Lung (tissue), 12 donors: ENCODE measurements around the gene MARF1. TPM values are rescaled to one million over a fixed set of nuclear protein-coding genes. Genes with fewer than 3 reads are reported as not detected.
"Not testable (repeated sequence)": the region's sequence is repeated elsewhere in the genome, so short reads cannot be mapped to it uniquely, and the experiment has no call there.

Experiments used
- ATAC-seq: fragments of 200-7000 bp; cut with Tn5 transposase; one replicate; pipeline ENCODE4 v1.9.1; 2020; ENCODE audit warnings: moderate number of reproducible peaks; ENCODE audit not compliant: insufficient read depth, low FRiP score
- DNase-seq, 3 donors: peaks; one replicate each; pipeline ENCODE4 v3.0.0-alpha.2; 2013 to 2017
- H3K27ac ChIP-seq, 2 donors: one replicate each; pipeline ENCODE4 v1.5.1; 2013; ENCODE audit warnings: mild to moderate bottlenecking in 2 of 2, moderate library complexity in 2 of 2, control low read depth in 1 of 2, inconsistent platforms in 1 of 2, low read depth in 1 of 2, low read length in 1 of 2
- H3K27me3 ChIP-seq, 3 donors: one replicate each; pipeline ENCODE4 v1.5.1; 2013; ENCODE audit warnings: low read length in 2 of 3; ENCODE audit not compliant: control insufficient read depth in 3 of 3, insufficient read depth in 3 of 3
- H3K36me3 ChIP-seq, 4 donors: one replicate each; pipeline ENCODE4 v1.5.1; 2013; ENCODE audit warnings: low read length in 4 of 4, mild to moderate bottlenecking in 1 of 4, moderate library complexity in 1 of 4; ENCODE audit not compliant: control insufficient read depth in 4 of 4, insufficient read depth in 4 of 4
- H3K4me1 ChIP-seq, 5 donors: one replicate each; pipeline ENCODE4 v1.5.1; 2013; ENCODE audit warnings: low read length in 5 of 5, mild to moderate bottlenecking in 2 of 5, moderate library complexity in 1 of 5; ENCODE audit not compliant: control insufficient read depth in 5 of 5, insufficient read depth in 5 of 5
- H3K4me3 ChIP-seq: one replicate; pipeline ENCODE4 v1.5.1; 2013; ENCODE audit warnings: mild to moderate bottlenecking, control low read depth, moderate library complexity
- H3K9ac ChIP-seq, 2 donors: one replicate each; pipeline ENCODE4 v1.5.1; 2013; ENCODE audit warnings: low read length in 2 of 2, control low read depth in 1 of 2; ENCODE audit not compliant: insufficient read depth in 1 of 2
- H3K9me3 ChIP-seq, 4 donors: one replicate each; pipeline ENCODE4 v1.5.1; 2013; ENCODE audit warnings: low read length in 3 of 4, mild to moderate bottlenecking in 1 of 4, moderate library complexity in 1 of 4; ENCODE audit not compliant: control insufficient read depth in 4 of 4, insufficient read depth in 3 of 4
- CTCF ChIP-seq: IDR thresholded peaks from 2 replicates; pipeline ENCODE4 v1.5.1; 2012; ENCODE audit warnings: mild to moderate bottlenecking; ENCODE audit errors: control extremely low read depth, extremely low read depth
- WGBS, 2 donors: extraction: QIAGEN DNeasy Blood & Tissue Kit; methylation state at CpG; one replicate each; pipeline ENCODE4 v1.1.7; 2013; 5-methylcytosine and 5-hydroxymethylcytosine counted together
- polyA plus RNA-seq, 2 donors: library from polyadenylated mRNA; stranded (reverse); fragments of 200-250 nt; gene quantifications; one replicate each; pipeline ENCODE4 v1.2.1, GENCODE V29; 2013
- total RNA-seq, 2 donors: library from RNA; depleted of rRNA in 1 of 2; stranded (reverse); fragments of >200 nt in 1 of 2; gene quantifications; one replicate each; pipeline ENCODE4 v1.2.1, GENCODE V29; 2014 to 2021
- donor health status: control.
- donor health status: control.
- donor health status: Bipolar disorder and iron deficiency.
- donor health status: healthy.
- donor health status: DM: yes; HTN: yes; CAD: no.

The MARF1 gene
- total and polyA plus RNA-seq, 4 donors = 18.0 to 72.1 (median 41.9) TPM

- DNase-seq (no peak), ATAC-seq (no peak)
- H3K9ac ChIP-seq = no peak overlapping the region
- TF ChIP-seq CTCF = no peak
- no peaks in the 10 kb centered on the region for H3K27me3 ChIP-seq
- H3K4me3 ChIP-seq = no peak overlapping the region
- H3K9me3 ChIP-seq = no peaks in the 10 kb centered on the region
- H3K27ac ChIP-seq = no peak overlapping the region
- H3K36me3 ChIP-seq = peaks cover 0 to 7% (median 0%) of the 10 kb centered on the region in 4 donors
- peaks cover 0 to 20% (median 3%) of the 10 kb centered on the region in 5 donors for H3K4me1 ChIP-seq
- WGBS, 2 donors = 94 to 96% methylated on average over 9 of the region's 9 CpGs
Measured at GRCh38 chr16:15648135-15648730, 5.3 kb upstream of the MARF1 start.

DNA sequence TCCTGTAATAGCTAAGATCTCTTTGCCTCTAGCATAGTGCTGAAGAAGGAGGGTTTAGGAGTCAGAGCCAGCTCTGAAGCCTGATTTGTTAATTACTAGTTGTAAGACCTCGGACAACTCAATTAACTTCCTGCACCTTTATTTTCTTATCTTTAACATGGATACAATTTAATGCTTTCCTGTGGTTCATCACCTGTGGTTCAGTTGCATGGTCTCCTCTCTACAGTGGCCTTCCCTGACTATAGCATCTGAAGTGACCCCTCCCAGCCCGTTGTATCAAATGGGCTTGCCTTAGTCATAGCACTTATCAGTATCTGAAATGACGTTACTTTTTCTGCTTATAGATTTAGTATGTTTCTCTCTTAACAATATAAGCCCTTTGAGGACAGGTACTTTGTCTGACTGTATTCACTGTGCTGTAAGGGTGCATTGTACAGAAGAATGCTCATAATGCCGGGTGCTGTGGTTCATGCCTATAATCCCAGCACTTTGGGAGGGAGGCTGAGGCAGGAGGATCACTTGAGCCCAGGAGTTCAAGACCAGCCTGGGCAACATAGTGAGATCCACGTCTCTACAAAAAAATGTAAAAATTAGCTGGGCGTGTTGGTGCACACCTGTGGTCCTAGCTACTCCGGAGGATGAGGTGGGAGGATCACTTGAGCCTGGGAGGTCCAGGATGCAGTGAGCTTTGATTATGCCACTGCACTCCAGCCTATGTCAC lies 4.5 kb upstream of the MARF1 start:
- Histone ChIP-seq H3K36me3 (peaks cover 0 to 11% (median 0%) of the 10 kb centered on the region in 4 donors), H3K27me3 (no peaks in the 10 kb centered on the region), H3K9ac (no peak overlapping the region), H3K4me3 (no peak overlapping the region), H3K9me3 (no peaks in the 10 kb centered on the region), H3K27ac (no peak overlapping the region), H3K4me1 (peaks cover 0 to 15% (median 3%) of the 10 kb centered on the region in 5 donors)
- no peak for TF ChIP-seq CTCF
- WGBS, 2 donors = 85 to 93% methylated on average over 7 of the region's 7 CpGs
- DNase-seq = no peak
- ATAC-seq = no peak

GRCh38 chr16:15646557-15647293 lies 3.8 kb upstream of the MARF1 start:
- H3K9ac ChIP-seq, H3K27me3 ChIP-seq, H3K27ac ChIP-seq, ATAC-seq, H3K36me3 ChIP-seq, DNase-seq, H3K4me3 ChIP-seq, H3K9me3 ChIP-seq: not testable (repeated sequence)
- peaks cover 0 to 21% (median 4%) of the 10 kb centered on the region in 5 donors for H3K4me1 ChIP-seq
- WGBS, 2 donors = 85 to 89% methylated on average over 13 of the region's 13 CpGs

DNA sequence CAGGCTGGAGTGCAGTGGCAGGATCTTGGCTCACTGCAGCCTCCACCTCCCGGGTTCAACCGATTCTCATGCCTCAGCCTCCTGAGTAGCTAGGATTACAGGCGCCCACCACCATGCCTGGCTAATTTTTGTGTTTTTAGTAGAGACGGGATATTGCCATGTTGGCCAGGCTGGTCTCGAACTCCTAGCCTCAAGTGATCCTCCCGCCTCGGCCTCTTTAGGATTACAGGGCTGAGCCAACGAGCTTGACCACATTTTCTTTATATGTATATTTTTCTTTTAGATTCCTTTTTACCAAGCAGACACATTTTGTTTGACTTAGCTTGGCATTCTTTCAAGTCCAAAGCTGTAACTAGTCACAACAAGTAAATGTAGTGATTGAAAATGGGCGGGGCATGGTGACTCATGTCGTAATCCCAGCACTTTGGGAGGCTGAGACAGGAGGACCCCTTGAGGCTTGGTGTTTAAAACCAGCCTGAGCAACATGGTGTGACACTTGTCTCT lies 2.1 kb upstream of the MARF1 start:
- H3K9me3 ChIP-seq, H3K36me3 ChIP-seq, H3K9ac ChIP-seq, H3K27ac ChIP-seq, ATAC-seq, H3K4me3 ChIP-seq, H3K27me3 ChIP-seq: not testable (repeated sequence)
- 78 to 84% methylated on average over 10 of the region's 10 CpGs for WGBS, 2 donors
- H3K4me1 ChIP-seq = peaks cover 0 to 25% (median 10%) of the 10 kb centered on the region in 5 donors
- DNase-seq = peak in 2 of 3 donors; percentile 58 to 64
